Stimulated activated CD8-positive, alpha-beta memory T cell treated with anti-CD3 and anti-CD28 coated beads, Interleukin-7, amount 100 ng/mL, for 48 hours (primary cell): Measurements from ENCODE around the gene MMGT1.
"Not testable (repeated sequence)": the region's sequence is repeated elsewhere in the genome, so short reads cannot be mapped to it uniquely, and the experiment has no call there.

Experiments
- DNase-seq, 2 donors: peaks; one replicate each; pipeline ENCODE4 v3.0.0-alpha.2; 2020; ENCODE audit warnings: low read depth in 1 of 2; ENCODE audit errors: extremely low read depth in 1 of 2

MMGT1 gene

GRCh38 chrX:135927897-135928296 lies 45.9 kb downstream of the MMGT1 start:
- DNase-seq, result no peak

GRCh38 chrX:135923353-135923752 lies 50.4 kb downstream of the MMGT1 start:
- DNase-seq, result no peak

GRCh38 chrX:135920516-135920915 lies 53.3 kb downstream of the MMGT1 start:
- not testable (repeated sequence) for DNase-seq

- DNase-seq, result no peak
Measured at GRCh38 chrX:135914404-135914803, 59.4 kb downstream of the MMGT1 start.
